CD4-positive, alpha-beta T cell treated with Interleukin-10 for 1 hour (primary cell): ENCODE measurements around the gene DUXA.
"Not testable (repeated sequence)": the region's sequence is repeated elsewhere in the genome, so short reads cannot be mapped to it uniquely, and the experiment has no call there.

Source experiments
- DNase-seq: peaks from one replicate; pipeline ENCODE4 v3.0.0-alpha.2; 2020

DUXA gene

GRCh38 chr19:57167385-57167784, at the start of gene DUXA:
DUXA (minus strand) TSS chr19:57167485; CDS start chr19:57167443, 42 bp downstream.
- DNase-seq, result no peak

- DNase-seq, result no peak
Observed at GRCh38 chr19:57212109-57212508, 44.8 kb upstream of the DUXA start.

- no peak for DNase-seq
Observed at GRCh38 chr19:57210381-57210780, 43.1 kb upstream of the DUXA start.

GRCh38 chr19:57202160-57202559, 34.9 kb upstream of the DUXA start:
- DNase-seq, result no peak

- DNase-seq, result not testable (repeated sequence)
Observed at GRCh38 chr19:57197874-57198273, 30.6 kb upstream of the DUXA start.

- no peak for DNase-seq
Observed at GRCh38 chr19:57192993-57193392, 25.7 kb upstream of the DUXA start.

- no peak for DNase-seq
Observed at GRCh38 chr19:57192077-57192420, 24.8 kb upstream of the DUXA start.

GRCh38 chr19:57191141-57192076, 24.1 kb upstream of the DUXA start, which contains the start of gene ZNF264:
ZNF264 (plus strand) TSS chr19:57191500; CDS start chr19:57191914, 414 bp downstream.
- DNase-seq, result peak; percentile 89

- DNase-seq, result no peak
Observed at GRCh38 chr19:57190301-57190700, 23.0 kb upstream of the DUXA start.

GRCh38 chr19:57171551-57172081, 4.3 kb upstream of the DUXA start:
- DNase-seq, result peak; percentile 51

GRCh38 chr19:57165846-57166245, 1.4 kb downstream of the DUXA start:
- no peak for DNase-seq

GRCh38 chr19:57161985-57162539, 5.2 kb downstream of the DUXA start:
- DNase-seq, result no peak

- DNase-seq, result no peak
Observed at GRCh38 chr19:57152921-57153320, 14.4 kb downstream of the DUXA start.

- no peak for DNase-seq
Observed at GRCh38 chr19:57141699-57142098, 25.6 kb downstream of the DUXA start.

- no peak for DNase-seq
Observed at GRCh38 chr19:57135797-57136196, 31.5 kb downstream of the DUXA start.

- not testable (repeated sequence) for DNase-seq
Observed at GRCh38 chr19:57127403-57127802, 39.9 kb downstream of the DUXA start.

- DNase-seq, result no peak
Observed at GRCh38 chr19:57123882-57124281, 43.4 kb downstream of the DUXA start.

GRCh38 chr19:57118848-57119247, 48.4 kb downstream of the DUXA start:
- no peak for DNase-seq

GRCh38 chr19:57113501-57113900, 53.8 kb downstream of the DUXA start:
- not testable (repeated sequence) for DNase-seq

GRCh38 chr19:57111329-57111644, 56.0 kb downstream of the DUXA start:
- no peak for DNase-seq

GRCh38 chr19:57110592-57111328, 56.5 kb downstream of the DUXA start:
- no peak for DNase-seq

- no peak for DNase-seq
Observed at GRCh38 chr19:57106722-57107235, 60.5 kb downstream of the DUXA start.
